Activated B cell treated with CpG ODN at 0.5 μM for 24 hours (primary cell): Measurements from ENCODE around the gene BMAL1. TPM values are rescaled to one million over a fixed set of nuclear protein-coding genes. Genes with fewer than 3 reads are reported as not detected.

Experiments
- ATAC-seq: fragments of 200-7000 bp; cut with Tn5 transposase; one replicate; pipeline ENCODE4 v1.10.0; 2021; ENCODE audit warnings: low read depth, mild to moderate bottlenecking, moderate library complexity
- CTCF ChIA-PET: fragments of 350-600 bp; sonication (Branson Sonifier 250); formaldehyde crosslinking; loops from one replicate; lab custom pipeline; 2021; ENCODE audit warnings: antibody characterized with exemption; lab: Charles Lee
- POLR2A ChIA-PET: fragments of 350-600 bp; sonication (Branson Sonifier 250); formaldehyde crosslinking; loops from one replicate; lab custom pipeline; 2021; ENCODE audit warnings: antibody characterized with exemption; lab: Charles Lee
- DNase-seq: peaks from one replicate; pipeline ENCODE4 v3.0.0; 2022
- H3K27ac Mint-ChIP-seq: one replicate; pipeline ENCODE4 v1.8.0; 2020; ENCODE audit warnings: mixed read lengths
- H3K27me3 Mint-ChIP-seq: one replicate; pipeline ENCODE4 v1.8.0; 2021; ENCODE audit warnings: mixed read lengths
- H3K36me3 Mint-ChIP-seq: one replicate; pipeline ENCODE4 v1.8.0; 2021; ENCODE audit warnings: low read depth, mixed read lengths
- H3K4me1 Mint-ChIP-seq: one replicate; pipeline ENCODE4 v1.8.0; 2021; ENCODE audit warnings: mixed read lengths
- H3K4me3 Mint-ChIP-seq: one replicate; pipeline ENCODE4 v1.8.0; 2020; ENCODE audit warnings: mild to moderate bottlenecking, mixed read lengths
- H3K9me3 Mint-ChIP-seq: one replicate; pipeline ENCODE4 v1.8.0; 2020; ENCODE audit warnings: mixed read lengths
- CTCF ChIP-seq: fragments of 200-600 bp; IDR thresholded peaks from one replicate; pipeline ENCODE4 v1.8.0; 2022; ENCODE audit warnings: antibody characterized with exemption, mild to moderate bottlenecking
- intact Hi-C: fragments of 100-400 bp; cut with micrococcal nuclease; formaldehyde crosslinking; loops from one replicate; pipeline ENCODE4 v1.15.1; 2024
- total RNA-seq: library from RNA; stranded (reverse); gene quantifications from 2 replicates; pipeline ENCODE4 v1.2.3, GENCODE V29; 2022

Gene BMAL1
- total RNA-seq, 1 donor from 2014 or later = 30.1 TPM

GRCh38 chr11:13289081-13289480 lies 11.5 kb downstream of the BMAL1 start:
- no peak for TF ChIP-seq CTCF
- peaks cover 21% of the 10 kb centered on the region for H3K4me1 Mint-ChIP-seq
- CTCF ChIA-PET = no interaction called here
- H3K27me3 Mint-ChIP-seq = no peaks in the 10 kb centered on the region
- no peak overlapping the region for H3K4me3 Mint-ChIP-seq
- H3K27ac Mint-ChIP-seq = no peak overlapping the region
- no peaks in the 10 kb centered on the region for H3K9me3 Mint-ChIP-seq
- DNase-seq = no peak
- intact Hi-C loops = no loop called here
- POLR2A ChIA-PET = no interaction called here
- no peak for ATAC-seq
- H3K36me3 Mint-ChIP-seq = peaks cover 4% of the 10 kb centered on the region

- CTCF ChIA-PET = no interaction called here
- intact Hi-C loops = no loop called here
- POLR2A ChIA-PET = no interaction called here
- Mint-ChIP-seq H3K27me3 (no peaks in the 10 kb centered on the region), H3K36me3 (no peaks in the 10 kb centered on the region), H3K27ac (no peak overlapping the region), H3K4me3 (no peak overlapping the region), H3K9me3 (no peaks in the 10 kb centered on the region), H3K4me1 (peaks cover 29% of the 10 kb centered on the region)
- no peak for TF ChIP-seq CTCF
- no peak for ATAC-seq
- DNase-seq = no peak
Measured at GRCh38 chr11:13290221-13290980, 12.8 kb downstream of the BMAL1 start.

- Mint-ChIP-seq H3K4me1 (peaks cover 32% of the 10 kb centered on the region), H3K27ac (no peak overlapping the region), H3K9me3 (no peaks in the 10 kb centered on the region), H3K27me3 (no peaks in the 10 kb centered on the region), H3K4me3 (no peak overlapping the region), H3K36me3 (no peaks in the 10 kb centered on the region)
- TF ChIP-seq CTCF = no peak
- intact Hi-C loops = no loop called here
- POLR2A ChIA-PET = no interaction called here
- DNase-seq (no peak), ATAC-seq (no peak)
- CTCF ChIA-PET = no interaction called here
Measured at GRCh38 chr11:13291361-13291760, 13.8 kb downstream of the BMAL1 start.

- POLR2A ChIA-PET = no interaction called here
- no peaks in the 10 kb centered on the region for H3K9me3 Mint-ChIP-seq
- no peak overlapping the region for H3K27ac Mint-ChIP-seq
- H3K4me3 Mint-ChIP-seq = no peak overlapping the region
- H3K4me1 Mint-ChIP-seq = peaks cover 31% of the 10 kb centered on the region
- H3K27me3 Mint-ChIP-seq = no peaks in the 10 kb centered on the region
- no peaks in the 10 kb centered on the region for H3K36me3 Mint-ChIP-seq
- TF ChIP-seq CTCF = no peak
- no peak for ATAC-seq
- no peak for DNase-seq
- CTCF ChIA-PET = no interaction called here
- intact Hi-C loops = no loop called here
Measured at GRCh38 chr11:13291800-13292199, 14.2 kb downstream of the BMAL1 start.

- ChIA-PET POLR2A (no interaction called here), CTCF (no interaction called here)
- no peaks in the 10 kb centered on the region for H3K9me3 Mint-ChIP-seq
- intact Hi-C loops = no loop called here
- peaks cover 32% of the 10 kb centered on the region for H3K4me1 Mint-ChIP-seq
- H3K36me3 Mint-ChIP-seq = no peaks in the 10 kb centered on the region
- H3K4me3 Mint-ChIP-seq = no peak overlapping the region
- H3K27me3 Mint-ChIP-seq = no peaks in the 10 kb centered on the region
- ATAC-seq = no peak
- H3K27ac Mint-ChIP-seq = no peak overlapping the region
- no peak for DNase-seq
- no peak for TF ChIP-seq CTCF
Measured at GRCh38 chr11:13292970-13293369, 15.4 kb downstream of the BMAL1 start.
